Measurements from ENCODE around the gene CD276.

The CD276 gene

GRCh38 chr15:73754461-73754860, 70.3 kb downstream of the CD276 start:
- H3K4me3 ChIP-seq (ENCODE audit: control insufficient read depth, low read depth, low read length): no peak overlapping the region
- no peak for TF ChIP-seq CTCF (conservative IDR thresholded peaks at IDR 0.05; ENCODE audit: control insufficient read depth, insufficient read depth, low read depth, low read length)
- DNase-seq (ENCODE audit: low read depth): no peak

GRCh38 chr15:73755481-73755880, 71.3 kb downstream of the CD276 start:
- DNase-seq (ENCODE audit: low read depth): no peak
- TF ChIP-seq CTCF (conservative IDR thresholded peaks at IDR 0.05; ENCODE audit: control insufficient read depth, insufficient read depth, low read depth, low read length): no peak
- no peak overlapping the region for H3K4me3 ChIP-seq (ENCODE audit: control insufficient read depth, low read depth, low read length)

GRCh38 chr15:73755946-73756345, 71.8 kb downstream of the CD276 start:
- no peak for DNase-seq (ENCODE audit: low read depth)
- no peak for TF ChIP-seq CTCF (conservative IDR thresholded peaks at IDR 0.05; ENCODE audit: control insufficient read depth, insufficient read depth, low read depth, low read length)
- H3K4me3 ChIP-seq (ENCODE audit: control insufficient read depth, low read depth, low read length): no peak overlapping the region

DNA sequence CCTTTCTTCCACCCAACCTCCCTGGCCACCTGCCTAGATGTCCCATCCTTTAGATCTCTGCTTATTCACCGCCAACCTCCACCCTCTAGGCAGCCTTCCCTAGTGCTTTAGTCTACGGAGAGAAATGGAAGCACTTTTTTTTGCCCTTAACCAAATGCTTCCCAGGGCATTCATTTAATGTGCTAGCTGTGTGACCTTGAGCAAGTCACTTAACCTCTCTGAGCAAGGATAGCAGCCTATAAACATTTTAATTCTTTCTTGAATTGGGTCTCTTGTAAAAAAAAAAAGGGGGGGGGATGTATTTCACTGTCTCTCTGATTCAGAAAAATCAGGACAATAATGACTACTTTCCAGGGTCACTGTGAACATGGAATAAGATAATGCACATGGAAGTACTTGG, 72.2 kb downstream of the CD276 start:
- no peak for TF ChIP-seq CTCF (conservative IDR thresholded peaks at IDR 0.05; ENCODE audit: control insufficient read depth, insufficient read depth, low read depth, low read length)
- DNase-seq (ENCODE audit: low read depth): no peak
- H3K4me3 ChIP-seq (ENCODE audit: control insufficient read depth, low read depth, low read length): no peak overlapping the region

DNA sequence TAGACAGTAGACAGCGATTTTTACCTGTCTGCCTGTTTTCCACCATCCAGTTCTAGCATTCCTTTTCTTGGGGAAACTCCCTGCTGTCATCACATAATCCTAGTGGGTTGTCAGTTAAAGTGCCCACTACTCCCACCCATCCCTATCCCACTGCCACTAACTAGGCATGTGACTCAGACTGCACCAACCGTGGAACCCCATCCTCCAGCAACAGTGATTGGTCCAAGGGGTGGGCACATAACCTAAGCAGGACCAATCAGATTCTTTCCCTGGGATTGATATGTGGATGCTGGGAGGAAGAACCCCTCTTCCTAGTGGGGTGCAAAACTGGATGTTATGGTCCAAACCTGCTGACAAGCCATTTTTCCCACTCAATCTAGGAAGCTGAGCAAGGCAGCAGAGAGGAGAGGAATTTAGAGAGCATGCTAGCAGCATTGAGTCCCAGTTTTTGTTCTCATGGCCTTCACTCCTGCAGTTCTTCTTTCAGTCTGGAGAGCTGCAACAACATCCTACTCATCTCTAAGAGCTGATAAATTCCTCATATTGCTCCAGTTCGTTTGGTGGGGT, 72.8 kb downstream of the CD276 start:
- TF ChIP-seq CTCF (conservative IDR thresholded peaks at IDR 0.05; ENCODE audit: control insufficient read depth, insufficient read depth, low read depth, low read length): no peak
- H3K4me3 ChIP-seq (ENCODE audit: control insufficient read depth, low read depth, low read length): no peak overlapping the region
- no peak for DNase-seq (ENCODE audit: low read depth)

DNA sequence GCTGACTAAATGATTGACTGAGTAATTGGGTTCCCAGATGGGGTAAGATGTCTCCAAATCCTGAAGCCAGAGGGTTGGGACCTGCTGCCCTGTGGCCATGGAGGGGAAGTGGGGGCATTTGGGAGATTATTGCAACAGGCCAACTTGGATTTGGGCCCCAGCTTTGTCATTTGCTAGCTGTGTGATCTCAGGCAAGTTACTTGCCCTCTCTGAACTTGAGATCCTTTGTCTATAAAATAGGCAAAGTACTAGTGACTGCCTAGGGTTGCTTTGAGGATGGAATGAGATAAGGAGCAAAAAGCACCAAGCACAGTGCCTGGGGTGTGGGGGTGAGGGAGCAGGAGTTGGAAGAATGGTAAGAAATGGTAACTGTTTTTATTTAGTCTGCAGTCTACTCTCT, 73.4 kb downstream of the CD276 start:
- DNase-seq (ENCODE audit: low read depth): no peak
- H3K4me3 ChIP-seq (ENCODE audit: control insufficient read depth, low read depth, low read length): no peak overlapping the region
- no peak for TF ChIP-seq CTCF (conservative IDR thresholded peaks at IDR 0.05; ENCODE audit: control insufficient read depth, insufficient read depth, low read depth, low read length)

DNA sequence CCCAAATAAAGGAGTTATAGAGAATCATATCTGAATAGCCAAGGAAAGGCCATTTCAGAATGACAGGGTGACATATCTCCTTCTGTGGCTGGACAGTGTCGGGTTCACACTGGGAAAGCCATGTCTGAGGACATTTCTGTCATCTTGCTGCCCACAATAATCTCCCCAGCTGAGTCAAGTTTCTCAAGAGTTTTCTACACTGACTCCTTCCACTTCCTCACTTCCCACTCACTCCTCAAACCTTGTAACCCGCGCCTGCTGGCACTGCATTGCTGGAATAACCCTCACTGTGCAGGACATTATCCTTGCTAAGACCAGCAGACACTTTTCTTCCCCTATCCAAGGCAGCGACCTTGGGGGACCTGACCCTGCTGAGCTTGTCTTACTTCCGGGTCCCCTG, 74.3 kb downstream of the CD276 start:
- no peak for TF ChIP-seq CTCF (conservative IDR thresholded peaks at IDR 0.05; ENCODE audit: control insufficient read depth, insufficient read depth, low read depth, low read length)
- DNase-seq (ENCODE audit: low read depth): no peak
- H3K4me3 ChIP-seq (ENCODE audit: control insufficient read depth, low read depth, low read length): no peak overlapping the region
